Vagina (tissue), 2 donors: ENCODE data around the gene PTPRN2.

Experiments
- POLR2A ChIP-seq, 2 donors: fragments of 450-650 bp; IDR thresholded peaks; one replicate each; pipeline ENCODE4 v1.6.1; 2017; ENCODE audit warnings: antibody characterized with exemption in 2 of 2, mild to moderate bottlenecking in 2 of 2, moderate library complexity in 2 of 2
- POLR2AphosphoS5 ChIP-seq, 2 donors: sonication (generic); formaldehyde crosslinking; IDR thresholded peaks; one replicate each; pipeline ENCODE4 v1.9.0; 2017; ENCODE audit warnings: antibody characterized with exemption in 2 of 2, mild to moderate bottlenecking in 2 of 2, low read depth in 1 of 2; ENCODE audit not compliant: insufficient read depth in 1 of 2

DNA sequence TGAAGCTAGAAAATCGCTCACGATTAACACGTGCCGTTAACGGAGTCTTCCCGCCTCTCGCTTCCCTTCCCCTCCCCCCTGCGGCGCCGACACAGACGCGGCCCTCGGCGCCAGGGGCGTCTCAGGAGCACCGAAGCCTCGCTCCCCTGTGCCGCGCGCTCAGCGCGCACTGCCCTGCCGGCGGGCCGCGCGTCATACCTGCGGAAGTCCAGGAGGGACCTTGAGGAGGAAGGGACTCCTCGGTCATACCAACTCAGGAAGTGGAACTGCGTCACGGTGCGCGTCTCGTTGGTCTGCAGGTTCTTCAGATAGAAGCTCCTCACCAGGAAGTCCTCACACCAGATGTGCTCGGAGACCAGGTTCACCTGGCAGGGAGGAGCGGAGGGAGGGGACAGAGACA, 1011.2 kb downstream of the PTPRN2 start:
- no peak for TF ChIP-seq POLR2AphosphoS5 (IDR thresholded peaks at IDR 0.05; ENCODE audit: insufficient read depth in 1 of 2, low read depth in 1 of 2)
- no peak for TF ChIP-seq POLR2A (IDR thresholded peaks at IDR 0.05)
